HG03378 (cell line): ENCODE measurements around the gene LPP.

ENCODE experiments used
- ATAC-seq: cut with Tn5 transposase; IDR thresholded peaks from one replicate; pipeline ENCODE4 v1.9.1; 2021; ENCODE audit warnings: mild to moderate bottlenecking, moderate library complexity; ENCODE audit not compliant: unreplicated experiment

LPP gene

GRCh38 chr3:188458756-188459155, 304.8 kb downstream of the LPP start:
- no peak for ATAC-seq

- no peak for ATAC-seq
Measured at GRCh38 chr3:188465311-188465710, 311.4 kb downstream of the LPP start.

- ATAC-seq, result no peak
Measured at GRCh38 chr3:188468196-188468595, 314.2 kb downstream of the LPP start.

- ATAC-seq, result no peak
Measured at GRCh38 chr3:188468662-188469061, 314.7 kb downstream of the LPP start.

GRCh38 chr3:188469228-188469885, 315.4 kb downstream of the LPP start:
- no peak for ATAC-seq

- no peak for ATAC-seq
Measured at GRCh38 chr3:188470508-188471130, 316.7 kb downstream of the LPP start.

- ATAC-seq, result no peak
Measured at GRCh38 chr3:188471723-188472122, 317.8 kb downstream of the LPP start.

GRCh38 chr3:188472336-188472735, 318.4 kb downstream of the LPP start:
- no peak for ATAC-seq

- ATAC-seq, result no peak
Measured at GRCh38 chr3:188473045-188473444, 319.1 kb downstream of the LPP start.

GRCh38 chr3:188473591-188474288, 319.8 kb downstream of the LPP start:
- no peak for ATAC-seq

- ATAC-seq, result no peak
Measured at GRCh38 chr3:188476935-188477334, 323.0 kb downstream of the LPP start.

- no peak for ATAC-seq
Measured at GRCh38 chr3:188480011-188480410, 326.1 kb downstream of the LPP start.

- ATAC-seq, result no peak
Measured at GRCh38 chr3:188482929-188483328, 329.0 kb downstream of the LPP start.

GRCh38 chr3:188486126-188486525, 332.2 kb downstream of the LPP start:
- no peak for ATAC-seq

- no peak for ATAC-seq
Measured at GRCh38 chr3:188486952-188487351, 333.0 kb downstream of the LPP start.

- ATAC-seq, result no peak
Measured at GRCh38 chr3:188487652-188488051, 333.7 kb downstream of the LPP start.

GRCh38 chr3:188488801-188489200, 334.8 kb downstream of the LPP start:
- no peak for ATAC-seq

GRCh38 chr3:188489639-188490405, 335.9 kb downstream of the LPP start:
- peak; percentile 56 for ATAC-seq

GRCh38 chr3:188490416-188490815, 336.5 kb downstream of the LPP start:
- no peak for ATAC-seq

- ATAC-seq, result no peak
Measured at GRCh38 chr3:188491276-188491687, 337.3 kb downstream of the LPP start.

GRCh38 chr3:188496390-188496789, 342.4 kb downstream of the LPP start:
- no peak for ATAC-seq
